ENCODE results near the gene PPP3R2. TPM values are rescaled to one million over a fixed set of nuclear protein-coding genes. Genes with fewer than 3 reads are reported as not detected.

Gene PPP3R2
- total and polyA plus RNA-seq, 2 donors (not counting 3 experiments of a cell fraction or from before 2014, with no cell fraction given), result not detected

DNA sequence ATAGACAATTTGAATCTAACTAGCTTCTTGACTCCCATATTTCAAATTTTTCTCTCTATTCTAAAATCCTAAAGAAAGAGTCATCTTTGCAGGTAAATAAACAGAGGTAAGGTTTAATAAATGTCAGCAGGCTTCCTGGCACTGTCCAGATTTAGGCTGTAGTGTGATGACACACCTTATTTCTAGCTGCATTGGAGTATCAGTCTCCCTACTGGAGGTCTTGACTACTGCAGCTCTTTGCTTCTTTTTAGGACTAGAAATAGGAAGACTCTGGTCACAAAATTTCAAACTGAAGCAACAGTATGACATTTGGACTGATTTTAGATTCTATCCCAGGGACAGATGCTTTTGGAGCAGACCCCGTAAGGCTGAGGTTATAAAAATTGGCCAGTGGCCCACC is 40.7 kb upstream of the PPP3R2 start:
- CTCF ChIA-PET, result no interaction called here

DNA sequence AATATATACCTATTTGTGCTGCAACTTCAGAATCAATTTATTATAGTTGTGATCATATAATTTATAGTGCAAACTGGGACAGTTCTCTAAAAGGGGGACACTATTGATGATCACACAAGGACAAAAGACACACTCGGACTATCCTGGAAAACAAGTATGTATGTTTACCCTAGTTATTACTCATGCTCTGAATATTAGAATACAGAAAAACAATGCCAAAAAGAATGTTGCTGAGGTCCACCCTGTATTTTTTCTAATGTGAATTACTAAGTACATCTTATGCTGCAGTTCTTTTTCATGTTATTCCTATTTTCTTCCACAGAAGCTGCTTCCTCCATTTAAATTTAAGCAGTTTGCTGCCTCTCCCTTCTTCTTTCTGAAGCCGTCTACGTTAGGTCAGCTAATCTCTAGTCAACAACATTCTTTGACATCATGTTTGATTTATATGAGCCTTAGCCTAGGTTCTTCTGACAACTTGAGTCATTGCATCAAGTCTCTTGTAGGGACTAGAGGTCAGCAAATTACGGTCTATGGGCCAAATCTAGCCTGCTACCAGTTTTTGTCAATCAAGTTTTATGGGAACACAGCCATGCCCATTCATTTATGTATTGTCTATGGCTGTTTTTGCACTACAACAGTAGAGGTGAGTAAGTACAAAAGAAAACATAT is 40.1 kb upstream of the PPP3R2 start:
- Histone ChIP-seq H3K4me1 (ENCODE audit: control insufficient read depth, extremely low read depth, insufficient read depth, low read length) (no peaks in the 10 kb centered on the region), H3K4me3 (replicated peaks in 1 of 3; ENCODE audit: insufficient read depth in 1 of 3, low read depth in 1 of 3, low read length in 3 of 3) (no peak overlapping the region), H4K20me1 (replicated peaks; ENCODE audit: control insufficient read depth, extremely low read depth, insufficient read depth, low read length) (no peaks in the 10 kb centered on the region), H3K4me2 (ENCODE audit: insufficient read depth, low read length) (no peak overlapping the region), H3K9me3 (replicated peaks; ENCODE audit: control insufficient read depth, insufficient read depth, low read length) (no peaks in the 10 kb centered on the region), H3K9me1 (replicated peaks; ENCODE audit: control insufficient read depth, extremely low read depth, insufficient read depth, low read length) (no peaks in the 10 kb centered on the region), H3K79me2 (ENCODE audit: control insufficient read depth, insufficient read depth, low read length) (no peaks in the 10 kb centered on the region), H3K27ac (ENCODE audit: insufficient read depth, low read depth, low read length) (no peak overlapping the region), H3K27me3 (ENCODE audit: control insufficient read depth in 2 of 2, insufficient read depth in 2 of 2, low read length in 2 of 2) (no peaks in the 10 kb centered on the region), H2AFZ (ENCODE audit: low read depth, low read length) (no peak overlapping the region), H3K9ac (replicated peaks; ENCODE audit: extremely low read depth, insufficient read depth, low read length) (no peak overlapping the region), H3K36me3 (ENCODE audit: control insufficient read depth in 2 of 2, extremely low read depth in 1 of 2, insufficient read depth in 2 of 2, low read length in 2 of 2) (no peaks in the 10 kb centered on the region)
- no TSS peak for BruUV-seq (replicated peaks)
- intact Hi-C loops (cut with micrococcal nuclease) (no loop called here), dilution Hi-C loops (cut with MboI; ENCODE audit: extremely low pct_ligation_motif_present, low sequenced_read_pairs) (no loop called here)
- POLR2A ChIA-PET, result no interaction called here
- TF ChIP-seq GATA2 (IDR thresholded peaks at IDR 0.05; ENCODE audit: insufficient read depth, insufficient read length, low read depth, low read length) (no peak), JUN (IDR thresholded peaks at IDR 0.05; ENCODE audit: borderline replicate concordance, insufficient read depth, insufficient read length, low read depth) (no peak), FOS (IDR thresholded peaks at IDR 0.05; ENCODE audit: borderline replicate concordance, insufficient read depth, low read length) (no peak), MYC (IDR thresholded peaks at IDR 0.05; ENCODE audit: low read depth, low read length) (no peak), EZH2 (IDR thresholded peaks at IDR 0.05; ENCODE audit: borderline replicate concordance, low read depth, low read length, severe bottlenecking) (no peak), POLR2AphosphoS5 (IDR thresholded peaks at IDR 0.05; ENCODE audit: insufficient read depth, low read depth, low read length) (no peak)
- TF ChIP-seq, protein P1, sequence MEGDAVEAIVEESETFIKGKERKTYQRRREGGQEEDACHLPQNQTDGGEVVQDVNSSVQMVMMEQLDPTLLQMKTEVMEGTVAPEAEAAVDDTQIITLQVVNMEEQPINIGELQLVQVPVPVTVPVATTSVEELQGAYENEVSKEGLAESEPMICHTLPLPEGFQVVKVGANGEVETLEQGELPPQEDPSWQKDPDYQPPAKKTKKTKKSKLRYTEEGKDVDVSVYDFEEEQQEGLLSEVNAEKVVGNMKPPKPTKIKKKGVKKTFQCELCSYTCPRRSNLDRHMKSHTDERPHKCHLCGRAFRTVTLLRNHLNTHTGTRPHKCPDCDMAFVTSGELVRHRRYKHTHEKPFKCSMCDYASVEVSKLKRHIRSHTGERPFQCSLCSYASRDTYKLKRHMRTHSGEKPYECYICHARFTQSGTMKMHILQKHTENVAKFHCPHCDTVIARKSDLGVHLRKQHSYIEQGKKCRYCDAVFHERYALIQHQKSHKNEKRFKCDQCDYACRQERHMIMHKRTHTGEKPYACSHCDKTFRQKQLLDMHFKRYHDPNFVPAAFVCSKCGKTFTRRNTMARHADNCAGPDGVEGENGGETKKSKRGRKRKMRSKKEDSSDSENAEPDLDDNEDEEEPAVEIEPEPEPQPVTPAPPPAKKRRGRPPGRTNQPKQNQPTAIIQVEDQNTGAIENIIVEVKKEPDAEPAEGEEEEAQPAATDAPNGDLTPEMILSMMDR (IDR thresholded peaks at IDR 0.05; ENCODE audit: extremely low read depth in 1 of 2, insufficient read depth in 1 of 2, low read depth in 1 of 2, low read length in 2 of 2), result no peak
- no peak for DNase-seq (ENCODE audit: low read depth, low spot score)
- CTCF ChIA-PET, result interaction anchor here (0.6 kb wide), 1 partner anchor 22 kb away, joined by 4 read pairs; no protein-coding TSS in a partner anchor
- no peak for FAIRE-seq

More for the DNA sequence above, 40.7 kb upstream of the PPP3R2 start:
- BruUV-seq (replicated peaks), result no TSS peak
- H3K9ac ChIP-seq (replicated peaks; ENCODE audit: extremely low read depth, insufficient read depth, low read length), result no peak overlapping the region
- TF ChIP-seq, protein P2, sequence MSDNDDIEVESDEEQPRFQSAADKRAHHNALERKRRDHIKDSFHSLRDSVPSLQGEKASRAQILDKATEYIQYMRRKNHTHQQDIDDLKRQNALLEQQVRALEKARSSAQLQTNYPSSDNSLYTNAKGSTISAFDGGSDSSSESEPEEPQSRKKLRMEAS (IDR thresholded peaks at IDR 0.05; ENCODE audit: insufficient read depth, insufficient read length), result no peak
- TF ChIP-seq MYC (IDR thresholded peaks at IDR 0.05; ENCODE audit: low read depth, low read length), result no peak
- H3K27ac ChIP-seq (ENCODE audit: insufficient read depth, low read depth, low read length), result no peak overlapping the region
- no peaks in the 10 kb centered on the region for H4K20me1 ChIP-seq (replicated peaks; ENCODE audit: control insufficient read depth, extremely low read depth, insufficient read depth, low read length)
- H3K4me3 ChIP-seq (replicated peaks in 1 of 3; ENCODE audit: insufficient read depth in 1 of 3, low read depth in 1 of 3, low read length in 3 of 3), result no peak overlapping the region
- DNase-seq (ENCODE audit: low read depth, low spot score) (no peak), FAIRE-seq (no peak)
- intact Hi-C loops (cut with micrococcal nuclease), result no loop called here
- no peaks in the 10 kb centered on the region for H3K36me3 ChIP-seq (ENCODE audit: control insufficient read depth in 2 of 2, extremely low read depth in 1 of 2, insufficient read depth in 2 of 2, low read length in 2 of 2)
- no peaks in the 10 kb centered on the region for H3K79me2 ChIP-seq (ENCODE audit: control insufficient read depth, insufficient read depth, low read length)
- no peaks in the 10 kb centered on the region for H3K9me3 ChIP-seq (replicated peaks; ENCODE audit: control insufficient read depth, insufficient read depth, low read length)
- H3K4me2 ChIP-seq (ENCODE audit: insufficient read depth, low read length), result no peak overlapping the region
- no peak overlapping the region for H2AFZ ChIP-seq (ENCODE audit: low read depth, low read length)
- H3K4me1 ChIP-seq (ENCODE audit: control insufficient read depth, extremely low read depth, insufficient read depth, low read length), result no peaks in the 10 kb centered on the region
- dilution Hi-C loops (cut with MboI; ENCODE audit: extremely low pct_ligation_motif_present, low sequenced_read_pairs), result no loop called here
- no peaks in the 10 kb centered on the region for H3K27me3 ChIP-seq (ENCODE audit: control insufficient read depth in 2 of 2, insufficient read depth in 2 of 2, low read length in 2 of 2)
- H3K9me1 ChIP-seq (replicated peaks; ENCODE audit: control insufficient read depth, extremely low read depth, insufficient read depth, low read length), result no peaks in the 10 kb centered on the region
- POLR2A ChIA-PET, result no interaction called here
